Activated CD4-positive, alpha-beta memory T cell treated with anti-CD3 and anti-CD28 coated beads, Interleukin-2, amount 10 ng/mL, durations not matched to agents 7 days and 5 days (primary cell): ENCODE data around the gene MGAT4C. TPM values are rescaled to one million over a fixed set of nuclear protein-coding genes. Genes with fewer than 3 reads are reported as not detected.
"Not testable (repeated sequence)": the region's sequence is repeated elsewhere in the genome, so short reads cannot be mapped to it uniquely, and the experiment has no call there.

Source experiments
- CTCF ChIA-PET: fragments of 350-600 bp; sonication (Branson Sonifier 250); formaldehyde crosslinking; loops from one replicate; lab custom pipeline; 2021; ENCODE audit warnings: antibody characterized with exemption, inconsistent platforms; lab: Charles Lee
- POLR2A ChIA-PET: fragments of 350-600 bp; sonication (Branson Sonifier 250); formaldehyde crosslinking; loops from one replicate; lab custom pipeline; 2021; ENCODE audit warnings: antibody characterized with exemption; lab: Charles Lee
- DNase-seq: peaks from one replicate; pipeline ENCODE4 v3.0.0-alpha.2; 2020
- H3K27ac Mint-ChIP-seq: one replicate; pipeline ENCODE4 v1.8.0; 2021; ENCODE audit warnings: mild to moderate bottlenecking, mixed read lengths
- H3K27me3 Mint-ChIP-seq: one replicate; pipeline ENCODE4 v1.8.0; 2021; ENCODE audit warnings: mixed read lengths
- H3K36me3 Mint-ChIP-seq: one replicate; pipeline ENCODE4 v1.8.0; 2021; ENCODE audit warnings: low read depth, mixed read lengths
- H3K4me1 Mint-ChIP-seq: one replicate; pipeline ENCODE4 v1.8.0; 2021; ENCODE audit warnings: mixed read lengths
- H3K4me3 Mint-ChIP-seq: one replicate; pipeline ENCODE4 v1.8.0; 2021; ENCODE audit warnings: mild to moderate bottlenecking, mixed read lengths
- H3K9me3 Mint-ChIP-seq: one replicate; pipeline ENCODE4 v1.8.0; 2021; ENCODE audit warnings: mixed read lengths
- total RNA-seq, 2 experiments: library from RNA; stranded (reverse); gene quantifications; one replicate each; pipeline ENCODE4 v1.2.3, GENCODE V29; 2021

The MGAT4C gene
- total RNA-seq, 2 experiments from 2014 or later, result not detected

DNA sequence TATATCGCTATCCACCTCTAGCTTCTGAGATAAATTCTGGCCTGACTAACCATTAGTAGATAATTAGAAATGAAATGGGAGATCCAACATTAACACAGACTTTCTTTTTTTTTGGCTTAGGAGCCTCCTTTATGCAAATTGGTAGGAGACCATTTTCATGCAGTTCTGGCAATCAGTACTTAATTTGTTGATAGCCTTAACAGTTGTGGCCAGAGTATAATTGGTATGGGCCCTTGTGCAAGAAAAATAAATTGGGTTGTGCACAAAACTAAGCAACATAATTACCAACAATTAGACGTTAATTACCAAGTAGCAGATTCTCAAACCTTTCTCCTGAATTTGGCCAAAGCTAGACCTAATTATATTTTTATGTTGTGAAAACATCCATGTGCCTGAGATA is 111.0 kb downstream of the MGAT4C start:
- POLR2A ChIA-PET, result no interaction called here
- no peak overlapping the region for H3K27ac Mint-ChIP-seq
- CTCF ChIA-PET, result no interaction called here
- no peaks in the 10 kb centered on the region for H3K36me3 Mint-ChIP-seq
- H3K9me3 Mint-ChIP-seq, result no peaks in the 10 kb centered on the region
- no peak overlapping the region for H3K4me3 Mint-ChIP-seq
- no peaks in the 10 kb centered on the region for H3K4me1 Mint-ChIP-seq
- no peaks in the 10 kb centered on the region for H3K27me3 Mint-ChIP-seq
- no peak for DNase-seq

DNA sequence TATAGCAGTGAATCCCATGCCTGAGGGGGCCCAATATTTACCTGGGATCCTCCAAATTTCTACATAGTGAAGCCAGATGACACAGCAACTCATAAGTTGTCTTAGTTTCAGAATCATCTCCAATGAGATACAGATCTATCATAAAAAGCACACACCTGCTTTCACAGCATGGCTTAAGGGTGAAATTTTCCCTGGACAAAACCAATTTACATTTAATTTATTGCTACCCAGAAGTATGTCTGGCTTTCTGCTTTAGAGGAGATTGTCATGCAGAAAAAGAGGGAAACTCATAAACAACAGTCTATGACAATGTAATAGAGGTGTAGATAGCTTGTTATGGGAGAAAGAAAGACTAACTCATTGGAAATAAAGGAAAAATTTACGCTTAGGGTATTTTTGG is 113.0 kb downstream of the MGAT4C start:
- H3K4me3 Mint-ChIP-seq, result no peak overlapping the region
- no peaks in the 10 kb centered on the region for H3K27me3 Mint-ChIP-seq
- no peak overlapping the region for H3K27ac Mint-ChIP-seq
- DNase-seq, result no peak
- H3K36me3 Mint-ChIP-seq, result no peaks in the 10 kb centered on the region
- ChIA-PET CTCF (no interaction called here), POLR2A (no interaction called here)
- no peaks in the 10 kb centered on the region for H3K4me1 Mint-ChIP-seq
- no peaks in the 10 kb centered on the region for H3K9me3 Mint-ChIP-seq

- Mint-ChIP-seq H3K36me3 (no peaks in the 10 kb centered on the region), H3K4me3 (no peak overlapping the region), H3K27me3 (no peaks in the 10 kb centered on the region), H3K9me3 (peaks cover 3% of the 10 kb centered on the region), H3K4me1 (no peaks in the 10 kb centered on the region), H3K27ac (no peak overlapping the region)
- POLR2A ChIA-PET, result no interaction called here
- no peak for DNase-seq
- CTCF ChIA-PET, result no interaction called here
Observed at GRCh38 chr12:86139671-86140070, 116.5 kb downstream of the MGAT4C start.

- Mint-ChIP-seq H3K4me3 (no peak overlapping the region), H3K9me3 (peaks cover 3% of the 10 kb centered on the region), H3K27ac (no peak overlapping the region), H3K27me3 (no peaks in the 10 kb centered on the region), H3K36me3 (no peaks in the 10 kb centered on the region), H3K4me1 (no peaks in the 10 kb centered on the region)
- no peak for DNase-seq
- POLR2A ChIA-PET, result no interaction called here
- CTCF ChIA-PET, result no interaction called here
Observed at GRCh38 chr12:86138770-86139169, 117.4 kb downstream of the MGAT4C start.

- no peak for DNase-seq
- CTCF ChIA-PET, result no interaction called here
- Mint-ChIP-seq H3K27me3 (no peaks in the 10 kb centered on the region), H3K27ac (no peak overlapping the region), H3K36me3 (no peaks in the 10 kb centered on the region), H3K9me3 (peaks cover 3% of the 10 kb centered on the region), H3K4me1 (no peaks in the 10 kb centered on the region), H3K4me3 (no peak overlapping the region)
- POLR2A ChIA-PET, result no interaction called here
Observed at GRCh38 chr12:86137936-86138335, 118.3 kb downstream of the MGAT4C start.

- H3K4me3 Mint-ChIP-seq, result no peak overlapping the region
- peaks cover 3% of the 10 kb centered on the region for H3K9me3 Mint-ChIP-seq
- H3K4me1 Mint-ChIP-seq, result no peaks in the 10 kb centered on the region
- no peak for DNase-seq
- no peak overlapping the region for H3K27ac Mint-ChIP-seq
- POLR2A ChIA-PET, result no interaction called here
- H3K27me3 Mint-ChIP-seq, result no peaks in the 10 kb centered on the region
- CTCF ChIA-PET, result no interaction called here
- no peaks in the 10 kb centered on the region for H3K36me3 Mint-ChIP-seq
Observed at GRCh38 chr12:86134561-86134960, 121.6 kb downstream of the MGAT4C start.

GRCh38 chr12:86126900-86127299 is 129.3 kb downstream of the MGAT4C start:
- not testable (repeated sequence) for DNase-seq

GRCh38 chr12:86122846-86123468 is 133.2 kb downstream of the MGAT4C start:
- Mint-ChIP-seq H3K4me3 (no peak overlapping the region), H3K36me3 (no peaks in the 10 kb centered on the region), H3K9me3 (peaks cover 4% of the 10 kb centered on the region), H3K27me3 (no peaks in the 10 kb centered on the region), H3K4me1 (no peaks in the 10 kb centered on the region), H3K27ac (no peak overlapping the region)
- CTCF ChIA-PET, result no interaction called here
- POLR2A ChIA-PET, result no interaction called here
- DNase-seq, result no peak

More at GRCh38 chr12:86126900-86127299, 129.3 kb downstream of the MGAT4C start:
- H3K27ac Mint-ChIP-seq, CTCF ChIA-PET, H3K27me3 Mint-ChIP-seq, H3K4me1 Mint-ChIP-seq, H3K36me3 Mint-ChIP-seq, POLR2A ChIA-PET, H3K9me3 Mint-ChIP-seq, H3K4me3 Mint-ChIP-seq: not testable (repeated sequence)

GRCh38 chr12:86118161-86118560 is 138.0 kb downstream of the MGAT4C start:
- no peak for DNase-seq
- Mint-ChIP-seq H3K27ac (no peak overlapping the region), H3K27me3 (no peaks in the 10 kb centered on the region), H3K9me3 (peaks cover 8% of the 10 kb centered on the region), H3K4me1 (no peaks in the 10 kb centered on the region), H3K36me3 (no peaks in the 10 kb centered on the region), H3K4me3 (no peak overlapping the region)
- ChIA-PET CTCF (no interaction called here), POLR2A (no interaction called here)

DNA sequence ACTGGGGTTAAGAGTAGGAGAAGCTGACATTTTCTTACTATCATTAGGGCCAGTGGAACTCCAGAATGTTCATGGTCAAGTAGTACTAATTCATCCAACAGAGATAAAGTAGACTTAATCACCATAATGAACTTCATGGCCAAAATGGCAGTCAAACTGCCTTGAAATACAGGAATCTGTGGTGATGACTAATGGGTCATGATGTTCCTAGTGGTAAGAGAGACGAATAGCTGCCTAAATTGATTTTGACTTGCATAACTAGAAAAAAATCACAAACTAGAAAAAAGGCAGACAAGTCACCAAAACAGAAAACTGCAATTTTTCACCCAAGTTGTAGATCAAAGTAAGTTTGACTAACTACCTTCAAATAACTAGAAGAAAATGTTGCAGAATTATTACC is 138.5 kb downstream of the MGAT4C start:
- Mint-ChIP-seq H3K4me3 (no peak overlapping the region), H3K27ac (no peak overlapping the region), H3K9me3 (peaks cover 8% of the 10 kb centered on the region), H3K27me3 (no peaks in the 10 kb centered on the region), H3K4me1 (no peaks in the 10 kb centered on the region), H3K36me3 (no peaks in the 10 kb centered on the region)
- POLR2A ChIA-PET, result no interaction called here
- no peak for DNase-seq
- CTCF ChIA-PET, result no interaction called here

- no peak overlapping the region for H3K4me3 Mint-ChIP-seq
- H3K36me3 Mint-ChIP-seq, result no peaks in the 10 kb centered on the region
- DNase-seq, result no peak
- peaks cover 2% of the 10 kb centered on the region for H3K9me3 Mint-ChIP-seq
- POLR2A ChIA-PET, result no interaction called here
- H3K27me3 Mint-ChIP-seq, result no peaks in the 10 kb centered on the region
- no peaks in the 10 kb centered on the region for H3K4me1 Mint-ChIP-seq
- CTCF ChIA-PET, result no interaction called here
- H3K27ac Mint-ChIP-seq, result no peak overlapping the region
Observed at GRCh38 chr12:86104087-86104486, 152.1 kb downstream of the MGAT4C start.

DNA sequence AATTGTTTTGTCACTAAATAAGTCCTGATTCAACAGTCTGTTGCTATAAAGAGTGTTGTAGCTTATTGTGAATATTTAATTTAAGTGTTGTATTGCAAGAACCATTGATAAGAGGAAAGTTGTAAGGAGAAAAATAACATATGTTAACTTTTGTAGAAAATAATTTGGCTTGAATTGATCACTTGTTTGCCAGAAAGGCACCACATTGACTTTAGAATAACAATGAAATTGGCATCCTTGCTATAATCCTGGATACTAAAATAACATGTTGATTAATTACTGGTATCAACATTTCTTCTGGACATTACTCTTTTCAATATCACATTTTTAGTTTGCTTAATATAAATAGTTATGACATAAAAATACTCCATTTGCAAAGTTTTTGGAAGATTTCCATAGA is 159.0 kb downstream of the MGAT4C start:
- peaks cover 2% of the 10 kb centered on the region for H3K9me3 Mint-ChIP-seq
- no peaks in the 10 kb centered on the region for H3K27me3 Mint-ChIP-seq
- no peaks in the 10 kb centered on the region for H3K36me3 Mint-ChIP-seq
- no peak overlapping the region for H3K4me3 Mint-ChIP-seq
- POLR2A ChIA-PET, result no interaction called here
- no peak for DNase-seq
- CTCF ChIA-PET, result no interaction called here
- H3K4me1 Mint-ChIP-seq, result no peaks in the 10 kb centered on the region
- no peak overlapping the region for H3K27ac Mint-ChIP-seq

DNA sequence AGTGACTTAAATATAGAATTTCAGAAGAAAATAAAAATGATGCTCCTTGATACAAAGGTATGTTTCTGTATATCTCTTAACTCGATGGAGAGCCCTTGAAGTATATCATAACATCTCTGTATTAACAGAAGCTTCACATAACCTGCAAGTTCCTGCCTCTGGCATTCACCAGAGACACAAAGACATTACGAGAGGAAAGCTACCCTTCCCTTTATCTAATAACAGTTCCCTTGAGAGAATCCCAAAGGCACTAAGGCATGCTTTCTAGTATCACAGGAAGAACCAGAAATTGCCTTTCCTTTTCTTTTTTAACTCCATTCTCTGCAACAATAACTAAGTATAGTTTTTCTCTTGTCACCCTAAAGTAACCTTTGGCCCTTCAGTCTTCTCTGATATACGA is 164.5 kb downstream of the MGAT4C start:
- ChIA-PET CTCF (no interaction called here), POLR2A (no interaction called here)
- Mint-ChIP-seq H3K4me1 (no peaks in the 10 kb centered on the region), H3K9me3 (peaks cover 2% of the 10 kb centered on the region), H3K27me3 (no peaks in the 10 kb centered on the region), H3K4me3 (no peak overlapping the region), H3K36me3 (no peaks in the 10 kb centered on the region), H3K27ac (no peak overlapping the region)
- DNase-seq, result no peak

- Mint-ChIP-seq H3K27ac (no peak overlapping the region), H3K36me3 (no peaks in the 10 kb centered on the region), H3K27me3 (no peaks in the 10 kb centered on the region), H3K4me1 (no peaks in the 10 kb centered on the region), H3K9me3 (peaks cover 6% of the 10 kb centered on the region), H3K4me3 (no peak overlapping the region)
- DNase-seq, result no peak
- POLR2A ChIA-PET, result no interaction called here
- CTCF ChIA-PET, result no interaction called here
Observed at GRCh38 chr12:86081843-86082242, 174.3 kb downstream of the MGAT4C start.
